Measurements from ENCODE around the gene PERM1. TPM values are rescaled to one million over a fixed set of nuclear protein-coding genes. Genes with fewer than 3 reads are reported as not detected.

Gene PERM1
- total and polyA plus RNA-seq, 2 of the 13 experiments (the other 11 are each of a cell fraction or from before 2014, with no cell fraction given) = 0.04 to 0.29 TPM

- no peak for TF ChIP-seq NR2C2 (CRISPR knock-in tag; IDR thresholded peaks at IDR 0.05; ENCODE audit: borderline replicate concordance)
- TF ChIP-seq CREM (IDR thresholded peaks at IDR 0.05) = peak; percentile 36; the same call in 1 of the 2 replicates
- TF ChIP-seq CREM (CRISPR knock-in tag; IDR thresholded peaks at IDR 0.05) = no peak
- no peak for TF ChIP-seq ZNF674 (CRISPR knock-in tag; IDR thresholded peaks at IDR 0.05; ENCODE audit: low read depth)
- peak; percentile 28; the same call in 1 of the 2 replicates for TF ChIP-seq ZBTB33 (CRISPR knock-in tag; IDR thresholded peaks at IDR 0.05)
- TF ChIP-seq MTF2 (CRISPR knock-in tag; IDR thresholded peaks at IDR 0.05; ENCODE audit: borderline replicate concordance) = 0 out of 2 replicates have a peak, but pooled peaks have one; percentile 18
- peak; percentile 38; the same call in 1 of the 2 replicates for TF ChIP-seq GATAD1 (CRISPR knock-in tag; IDR thresholded peaks at IDR 0.05)
- no peak for TF ChIP-seq TRIM22 (IDR thresholded peaks at IDR 0.05)
- no peak for TF ChIP-seq ZNF543 (CRISPR knock-in tag; IDR thresholded peaks at IDR 0.05)
- peak; percentile 62; the same call in 1 of the 2 replicates for TF ChIP-seq SNAPC4 (CRISPR knock-in tag; IDR thresholded peaks at IDR 0.05)
- TF ChIP-seq ZNF3 (CRISPR knock-in tag; IDR thresholded peaks at IDR 0.05) = no peak
- peak; percentile 66 for TF ChIP-seq ATF1 (CRISPR knock-in tag; IDR thresholded peaks at IDR 0.05)
- no peak for TF ChIP-seq POGK (CRISPR knock-in tag; conservative IDR thresholded peaks at IDR 0.05)
- no peak for TF ChIP-seq DNMT3B (CRISPR knock-in tag; conservative IDR thresholded peaks at IDR 0.05)
- TF ChIP-seq SP1 (IDR thresholded peaks at IDR 0.05) = no peak
- peak; percentile 54 for TF ChIP-seq SP1 (CRISPR knock-in tag; IDR thresholded peaks at IDR 0.05)
- TF ChIP-seq TSC22D2 (CRISPR knock-in tag; IDR thresholded peaks at IDR 0.05; ENCODE audit: borderline replicate concordance) = no peak
- peak; percentile 63; the same call in 1 of the 2 replicates for TF ChIP-seq TMF1 (CRISPR knock-in tag; IDR thresholded peaks at IDR 0.05; ENCODE audit: low read depth)
- no peak for TF ChIP-seq CHD2 (IDR thresholded peaks at IDR 0.05; ENCODE audit: low read depth, low read length)
- no peak for TF ChIP-seq CENPBD1 (CRISPR knock-in tag; IDR thresholded peaks at IDR 0.05; ENCODE audit: borderline replicate concordance, low read depth)
Observed at GRCh38 chr1:1013105-1013921, 31.4 kb upstream of the PERM1 start, which contains the start of gene ISG15 (continued).
